Measurements from ENCODE around the gene BRI3BP.
A peak's percentile ranks its signal among the peaks of the same experiment; 100 is the strongest.

BRI3BP gene

DNA sequence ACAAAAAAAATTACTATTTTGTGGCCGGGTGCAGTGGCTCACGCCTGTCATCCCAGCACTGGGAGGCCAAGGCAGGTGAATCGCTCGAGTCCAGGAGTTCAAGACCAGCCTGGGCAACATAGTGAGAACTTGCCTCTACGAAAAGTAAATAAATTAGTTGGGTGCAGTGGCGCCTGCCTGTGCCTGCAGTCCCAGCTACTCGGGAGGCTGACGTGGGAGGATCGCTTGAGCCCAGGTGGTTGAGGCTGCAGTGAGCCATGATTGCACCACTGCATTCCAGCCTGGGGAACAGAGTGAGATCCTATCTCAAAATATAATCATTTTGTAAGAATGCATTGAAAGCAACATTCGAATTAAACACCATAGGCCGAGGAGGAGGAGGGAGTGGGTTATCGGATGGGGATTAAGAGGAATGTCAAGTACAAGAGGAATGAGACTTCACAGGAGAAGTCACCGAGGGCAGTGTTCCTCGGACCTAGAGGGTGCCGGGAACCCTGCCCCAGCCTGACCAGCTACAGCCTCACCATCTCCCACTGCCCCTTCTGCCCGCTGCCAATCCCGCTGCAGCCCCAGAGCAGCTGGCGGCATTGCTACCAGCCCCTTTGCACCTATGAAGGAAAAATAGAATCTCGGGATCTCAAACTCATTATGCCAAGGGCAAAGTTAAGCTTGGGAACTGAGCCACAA is 39.2 kb downstream of the BRI3BP start:
- no peak for DNase-seq (ENCODE audit: low read depth)
- TF ChIP-seq, protein P1, sequence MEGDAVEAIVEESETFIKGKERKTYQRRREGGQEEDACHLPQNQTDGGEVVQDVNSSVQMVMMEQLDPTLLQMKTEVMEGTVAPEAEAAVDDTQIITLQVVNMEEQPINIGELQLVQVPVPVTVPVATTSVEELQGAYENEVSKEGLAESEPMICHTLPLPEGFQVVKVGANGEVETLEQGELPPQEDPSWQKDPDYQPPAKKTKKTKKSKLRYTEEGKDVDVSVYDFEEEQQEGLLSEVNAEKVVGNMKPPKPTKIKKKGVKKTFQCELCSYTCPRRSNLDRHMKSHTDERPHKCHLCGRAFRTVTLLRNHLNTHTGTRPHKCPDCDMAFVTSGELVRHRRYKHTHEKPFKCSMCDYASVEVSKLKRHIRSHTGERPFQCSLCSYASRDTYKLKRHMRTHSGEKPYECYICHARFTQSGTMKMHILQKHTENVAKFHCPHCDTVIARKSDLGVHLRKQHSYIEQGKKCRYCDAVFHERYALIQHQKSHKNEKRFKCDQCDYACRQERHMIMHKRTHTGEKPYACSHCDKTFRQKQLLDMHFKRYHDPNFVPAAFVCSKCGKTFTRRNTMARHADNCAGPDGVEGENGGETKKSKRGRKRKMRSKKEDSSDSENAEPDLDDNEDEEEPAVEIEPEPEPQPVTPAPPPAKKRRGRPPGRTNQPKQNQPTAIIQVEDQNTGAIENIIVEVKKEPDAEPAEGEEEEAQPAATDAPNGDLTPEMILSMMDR (IDR thresholded peaks at IDR 0.05; ENCODE audit: low read depth, low read length, missing control alignments), result no peak
- no peak overlapping the region for H3K4me3 ChIP-seq (ENCODE audit: low read depth, low read length)

DNA sequence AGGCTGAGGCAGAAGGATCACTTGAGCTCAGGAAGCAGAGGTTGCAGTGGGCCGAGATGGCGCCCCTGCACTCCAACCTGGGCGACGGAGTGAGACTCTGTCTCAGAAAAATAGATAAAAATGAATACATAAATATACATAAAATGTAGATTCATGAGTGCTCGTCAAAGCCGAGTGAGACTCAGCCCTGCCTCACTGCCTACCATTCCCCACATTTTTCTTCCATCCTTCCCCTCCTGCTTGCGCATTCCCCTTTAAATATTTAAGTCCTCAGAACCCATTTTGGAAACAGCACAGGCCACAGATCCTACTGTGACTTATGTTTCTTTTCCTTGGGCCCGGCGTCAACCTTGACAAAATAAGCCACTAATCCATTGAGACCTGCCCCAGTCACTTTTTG is 39.8 kb downstream of the BRI3BP start:
- no peak for DNase-seq (ENCODE audit: low read depth)
- no peak overlapping the region for H3K4me3 ChIP-seq (ENCODE audit: low read depth, low read length)
- TF ChIP-seq, protein P1 (IDR thresholded peaks at IDR 0.05; ENCODE audit: low read depth, low read length, missing control alignments), result no peak

DNA sequence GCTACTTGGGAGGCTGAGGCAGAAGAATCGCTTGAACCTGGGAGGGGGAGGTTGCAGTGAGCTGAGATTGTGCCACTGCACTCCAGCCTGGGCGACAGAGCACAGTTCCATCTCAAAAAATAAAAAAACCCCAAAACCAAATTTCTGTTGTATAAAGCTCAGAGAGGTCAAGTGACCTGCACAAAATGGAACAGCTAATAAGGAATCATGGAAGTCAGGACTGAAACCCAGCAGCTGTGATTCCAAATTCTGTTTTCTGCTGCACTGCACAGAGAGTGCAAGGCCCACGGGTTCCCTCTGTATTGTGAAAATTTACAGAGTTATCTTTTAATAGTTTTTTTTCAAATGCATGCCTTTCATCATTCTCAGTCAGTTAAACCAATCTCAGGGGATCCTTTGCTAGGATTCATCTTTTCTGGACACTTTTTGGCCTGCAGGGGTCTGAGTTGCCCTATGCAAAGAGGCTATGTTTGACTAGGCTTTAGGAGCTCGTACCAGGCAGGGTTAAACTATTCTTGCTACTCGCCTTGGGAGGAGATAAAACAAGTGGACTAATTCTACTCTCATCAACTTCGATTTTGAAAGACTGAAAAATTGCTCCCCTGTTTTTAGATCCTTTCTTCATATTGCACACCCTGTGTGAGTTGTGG is 45.7 kb downstream of the BRI3BP start:
- no peak for DNase-seq (ENCODE audit: low read depth)
- TF ChIP-seq, protein P1 (IDR thresholded peaks at IDR 0.05; ENCODE audit: low read depth, low read length, missing control alignments), result peak; percentile 14
- no peak overlapping the region for H3K4me3 ChIP-seq (ENCODE audit: low read depth, low read length)

DNA sequence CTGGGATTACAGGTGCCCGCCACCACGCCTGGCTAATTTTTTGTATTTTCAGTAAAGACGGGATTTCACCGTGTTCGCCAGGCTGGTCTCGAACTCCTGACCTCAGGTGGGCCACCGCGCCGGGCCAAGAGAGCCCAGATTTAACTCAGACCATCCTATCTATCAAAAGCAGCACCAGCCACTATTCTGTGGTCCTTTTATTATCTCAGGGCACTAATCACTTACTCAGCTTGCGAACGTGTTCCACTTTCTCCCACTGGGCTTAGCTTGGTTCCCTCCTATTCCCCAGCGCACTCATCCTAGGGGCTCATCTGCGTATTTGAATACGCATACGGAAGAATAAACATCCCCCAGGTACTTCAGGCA is 55.6 kb downstream of the BRI3BP start:
- TF ChIP-seq, protein P1 (IDR thresholded peaks at IDR 0.05; ENCODE audit: low read depth, low read length, missing control alignments), result no peak
- no peak for DNase-seq (ENCODE audit: low read depth)
- H3K4me3 ChIP-seq (ENCODE audit: low read depth, low read length), result peak overlapping the region; percentile 47

DNA sequence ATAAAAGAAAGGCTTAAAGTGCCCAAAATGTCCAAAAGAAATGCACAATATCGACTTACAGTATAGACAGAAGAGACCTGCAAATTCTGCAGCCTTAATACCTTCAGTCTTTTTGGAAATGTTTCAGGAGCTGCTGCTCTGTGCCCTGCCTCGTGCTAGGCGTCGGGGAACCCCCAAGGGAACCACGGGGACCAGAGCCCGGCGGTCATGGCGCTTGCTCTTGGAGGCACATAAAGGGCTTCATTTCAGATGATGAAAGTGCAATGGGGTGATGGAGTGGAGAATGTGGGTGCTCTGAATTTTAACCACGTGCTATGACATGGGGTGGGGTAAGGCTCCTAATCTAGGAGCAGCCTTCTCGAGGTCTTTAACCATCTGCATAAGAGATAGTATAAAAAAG is 57.0 kb downstream of the BRI3BP start:
- no peak overlapping the region for H3K4me3 ChIP-seq (ENCODE audit: low read depth, low read length)
- TF ChIP-seq, protein P1 (IDR thresholded peaks at IDR 0.05; ENCODE audit: low read depth, low read length, missing control alignments), result no peak
- DNase-seq (ENCODE audit: low read depth), result no peak

DNA sequence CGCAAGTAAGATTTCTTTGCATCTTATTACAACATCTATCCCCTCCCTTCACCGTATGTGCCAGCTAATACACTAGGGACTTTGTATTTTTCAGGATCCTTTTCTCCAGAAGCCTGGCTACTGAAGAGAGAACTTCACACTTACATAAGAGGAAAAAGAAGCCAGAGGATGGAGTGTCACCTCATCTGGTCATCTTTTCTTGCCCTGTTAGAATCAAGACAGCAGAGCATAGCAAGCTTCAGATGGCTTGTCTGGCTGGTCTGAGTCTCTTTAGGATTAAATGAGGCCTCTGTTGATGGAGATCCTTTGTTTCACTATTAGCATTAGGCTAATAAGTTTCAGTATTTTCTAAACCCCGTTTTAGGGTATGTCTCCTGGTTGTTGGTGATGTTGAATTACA is 57.4 kb downstream of the BRI3BP start:
- DNase-seq (ENCODE audit: low read depth), result no peak
- TF ChIP-seq, protein P1 (IDR thresholded peaks at IDR 0.05; ENCODE audit: low read depth, low read length, missing control alignments), result no peak
- no peak overlapping the region for H3K4me3 ChIP-seq (ENCODE audit: low read depth, low read length)

DNA sequence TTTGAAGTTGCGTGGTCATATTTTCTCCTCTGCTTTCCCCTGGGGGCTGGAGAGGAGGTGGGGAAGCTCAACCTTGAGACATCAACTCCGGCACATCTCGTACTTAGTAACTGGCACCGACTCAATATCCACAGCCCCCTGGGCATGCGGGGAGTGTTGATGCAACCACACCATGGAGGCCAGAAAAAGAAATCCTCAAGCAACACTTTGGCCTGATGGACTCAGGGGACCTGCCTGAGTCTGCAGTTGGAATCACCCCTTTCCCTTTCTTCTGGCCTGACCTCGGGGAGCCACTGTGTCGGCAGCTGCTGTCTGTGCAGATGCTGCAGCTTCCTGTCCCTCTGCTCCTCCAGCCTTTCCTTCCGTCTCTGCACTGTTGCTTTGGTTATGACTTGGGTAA is 60.4 kb downstream of the BRI3BP start:
- H3K4me3 ChIP-seq (ENCODE audit: low read depth, low read length), result no peak overlapping the region
- DNase-seq (ENCODE audit: low read depth), result no peak
- TF ChIP-seq, protein P1 (IDR thresholded peaks at IDR 0.05; ENCODE audit: low read depth, low read length, missing control alignments), result no peak

Data from GM12864 (cell line).